GM18507 (cell line): ENCODE measurements around the gene UBE3A.
A peak's percentile ranks its signal among the peaks of the same experiment; 100 is the strongest.
"Not testable (repeated sequence)": the region's sequence is repeated elsewhere in the genome, so short reads cannot be mapped to it uniquely, and the experiment has no call there.

Experiments
- DNase-seq: peaks from one replicate; pipeline ENCODE4 v3.0.0; 2011; ENCODE audit warnings: low read depth; ENCODE audit not compliant: insufficient read length; ENCODE audit errors: extremely low spot score
- FAIRE-seq: peaks from 2 replicates; lab custom pipeline; 2011; peaks lifted over from hg19 to GRCh38; lab: Jason Lieb, UNC

The UBE3A gene

DNA sequence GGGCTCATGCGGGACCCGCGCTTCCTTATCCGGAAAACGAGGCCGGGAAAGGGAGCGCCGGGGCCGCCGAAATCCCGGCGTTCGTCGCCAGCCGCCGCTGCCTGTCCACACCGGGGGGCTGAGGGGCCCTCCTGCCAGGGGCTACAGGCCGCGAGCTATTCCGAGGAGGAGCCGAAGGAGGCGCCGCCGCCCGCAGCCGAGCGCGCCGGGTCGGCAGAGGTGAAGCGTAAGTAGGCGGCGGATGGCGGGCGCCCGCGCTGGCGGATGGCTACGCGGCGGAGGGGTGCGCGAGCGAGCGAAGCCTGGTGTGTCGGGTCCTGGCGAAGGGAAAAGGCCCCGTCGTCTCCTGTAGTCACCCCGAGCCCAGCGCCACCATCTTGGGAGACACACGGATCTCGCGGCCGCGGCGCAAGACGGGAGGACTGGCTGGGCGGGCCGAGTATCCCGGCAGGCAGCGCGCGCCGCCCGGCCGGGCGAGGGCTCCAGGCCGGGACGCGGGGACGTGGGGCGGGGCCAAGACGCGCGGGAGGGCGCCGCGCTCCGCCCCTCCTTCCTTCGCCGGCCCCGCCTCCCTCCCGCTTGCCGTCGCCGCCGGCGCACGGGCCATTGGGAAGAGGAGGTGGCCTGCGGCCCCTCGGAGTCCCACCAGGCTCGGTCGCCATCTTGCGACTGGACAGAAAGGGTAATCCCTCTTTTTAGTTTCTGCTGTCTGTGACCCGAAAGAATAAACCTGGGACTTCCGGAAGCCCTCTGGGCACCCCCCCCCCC is at the start of gene UBE3A:
TSS of gene UBE3A (minus strand) at position 424 of the 768 bp plus-strand sequence. CDS start 29,917 bp downstream, outside the sequence.
- peak; percentile 75 for DNase-seq
- FAIRE-seq, result peak; percentile 97

- DNase-seq, result no peak
- no peak for FAIRE-seq
These were observed 48.5 kb upstream of the UBE3A start for GRCh38 chr15:25487226-25487884.

DNA sequence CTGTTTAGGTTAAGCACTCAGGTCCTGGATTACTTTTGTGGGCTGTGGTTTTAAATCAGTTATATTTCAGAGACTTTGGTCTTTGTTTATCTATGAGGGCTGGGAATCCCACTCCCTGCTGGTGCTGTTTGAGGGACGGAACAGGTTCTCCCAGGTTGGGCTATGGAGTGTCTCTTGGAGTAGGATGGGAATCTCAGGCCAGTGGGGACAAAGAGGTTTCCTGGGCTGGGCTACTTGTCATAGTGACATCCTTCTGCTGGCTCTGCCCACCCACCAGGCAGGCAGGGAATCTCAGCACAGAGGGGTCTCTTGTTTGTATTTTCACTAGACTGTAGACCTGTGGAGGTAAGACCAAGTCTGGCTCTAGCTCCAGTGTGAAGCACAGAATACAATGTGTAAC is 47.2 kb upstream of the UBE3A start:
- FAIRE-seq, result no peak

DNA sequence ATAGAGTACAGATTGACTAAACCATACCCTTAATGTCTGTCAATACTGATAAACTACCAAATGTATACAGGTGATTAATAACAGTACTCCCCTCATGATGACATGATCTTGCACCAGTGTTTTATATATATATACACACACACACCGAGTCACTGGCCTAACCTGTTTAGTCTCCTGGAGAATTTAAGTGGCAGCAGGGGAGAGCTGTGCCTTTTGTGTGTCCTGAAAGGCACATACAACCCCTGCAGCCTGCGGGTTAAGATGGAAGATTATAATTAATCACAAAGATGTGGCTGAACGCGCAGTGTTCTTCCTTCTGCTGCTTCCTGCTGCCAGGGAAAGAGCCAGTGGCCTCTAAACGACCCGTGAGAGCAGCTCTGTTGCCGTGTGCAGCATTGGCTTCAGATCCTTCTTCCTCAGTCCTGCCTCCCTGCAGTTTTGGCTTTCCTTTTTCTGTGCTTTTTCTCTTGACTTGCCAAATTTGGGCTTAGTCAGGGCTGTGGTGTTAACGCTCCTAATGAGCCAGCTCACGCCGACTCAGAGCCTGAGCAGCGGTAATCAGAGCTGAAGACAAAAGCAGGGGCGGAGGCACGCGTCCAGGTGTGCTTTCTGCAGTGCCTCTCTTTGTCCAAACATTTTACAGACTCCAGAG is 42.5 kb upstream of the UBE3A start:
- no peak for DNase-seq
- no peak for FAIRE-seq

More for the DNA sequence above, 47.2 kb upstream of the UBE3A start:
- DNase-seq, result no peak

- DNase-seq (no peak), FAIRE-seq (no peak)
These were observed 39.5 kb upstream of the UBE3A start for GRCh38 chr15:25478313-25478712.

GRCh38 chr15:25477816-25478215 is 39.0 kb upstream of the UBE3A start:
- FAIRE-seq (no peak), DNase-seq (no peak)

GRCh38 chr15:25474251-25474650 is 35.4 kb upstream of the UBE3A start:
- no peak for FAIRE-seq

DNA sequence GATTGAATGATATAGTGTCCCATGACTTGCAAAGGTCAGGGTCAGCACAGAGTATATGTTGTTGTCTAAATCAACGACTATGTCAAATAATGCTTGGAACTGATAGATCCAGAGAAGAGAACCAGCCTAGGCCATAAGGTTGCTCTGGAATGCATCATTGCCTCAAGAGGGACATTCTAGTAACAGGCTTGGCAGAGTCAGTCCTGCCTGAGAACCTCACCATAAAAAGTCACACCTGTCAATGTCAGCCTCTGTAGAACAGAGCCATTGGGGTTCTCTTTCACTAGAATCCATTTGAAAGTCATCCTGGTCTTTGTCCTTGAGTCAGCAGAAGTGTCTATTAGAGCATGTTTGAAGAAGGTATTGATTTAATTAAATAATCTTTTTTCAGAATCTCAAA is 31.4 kb upstream of the UBE3A start:
- FAIRE-seq (no peak), DNase-seq (no peak)

More at GRCh38 chr15:25474251-25474650, 35.4 kb upstream of the UBE3A start:
- DNase-seq, result no peak

DNA sequence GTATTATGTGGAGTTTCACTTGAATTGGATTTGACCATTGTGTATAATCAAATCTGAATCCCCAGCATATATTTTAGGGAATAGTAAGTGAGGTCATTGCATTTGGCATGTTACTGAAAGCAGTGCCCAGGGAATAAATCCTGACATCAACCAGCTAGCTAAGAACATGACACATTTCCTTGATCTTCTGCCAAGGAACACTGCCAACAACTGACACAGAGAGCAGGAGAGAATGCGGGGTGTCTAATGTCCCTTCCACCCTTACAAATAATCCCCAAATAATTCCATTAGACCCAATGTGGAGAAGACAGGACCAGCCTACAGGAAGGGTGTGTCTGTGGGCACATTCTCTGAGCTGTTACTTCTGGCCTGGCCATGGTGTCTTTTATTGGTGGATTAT is 30.6 kb upstream of the UBE3A start:
- DNase-seq (no peak), FAIRE-seq (no peak)

- no peak for DNase-seq
- no peak for FAIRE-seq
These were observed 29.8 kb upstream of the UBE3A start for GRCh38 chr15:25468611-25469010.

DNA sequence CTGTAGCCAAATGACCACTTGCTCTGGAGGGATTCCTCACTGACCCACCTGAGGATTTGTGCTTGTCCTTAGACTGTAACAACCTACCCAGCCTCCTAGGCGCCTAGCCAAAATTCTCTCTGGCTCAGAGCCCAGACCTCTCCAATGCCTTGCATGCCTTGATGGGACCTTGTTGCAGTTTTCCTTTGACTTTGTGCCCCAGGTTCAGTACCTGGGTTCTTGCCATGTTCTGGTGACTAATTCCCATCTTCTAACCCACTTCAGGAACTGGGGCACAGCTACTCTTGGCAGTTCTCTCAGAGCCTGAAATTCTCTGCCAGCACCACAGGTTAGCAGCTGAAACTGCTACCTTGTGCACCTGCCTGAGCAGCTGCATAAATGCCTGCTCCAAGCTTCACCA is 27.0 kb upstream of the UBE3A start:
- FAIRE-seq (no peak), DNase-seq (no peak)

DNA sequence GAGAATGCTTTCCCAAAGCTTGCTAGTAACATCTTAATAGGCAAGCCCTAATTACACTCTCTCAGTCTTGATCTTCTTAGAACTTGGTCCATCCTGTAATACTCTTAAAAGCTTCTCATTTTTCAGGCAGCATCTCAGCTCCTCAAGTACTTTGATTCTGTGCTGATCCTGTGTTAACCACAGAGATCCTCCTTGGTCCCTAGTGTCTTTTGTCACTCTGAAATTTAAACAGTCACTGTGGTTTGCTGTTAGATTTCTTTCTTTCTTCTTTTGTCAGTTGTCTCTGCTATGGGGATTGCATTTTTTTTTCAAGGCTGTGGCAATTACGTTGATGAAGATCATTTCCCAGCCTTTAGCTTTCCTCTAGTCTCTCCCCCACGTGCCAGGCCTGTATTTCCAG is 26.0 kb upstream of the UBE3A start:
- FAIRE-seq, result no peak

GRCh38 chr15:25464383-25464782 is 25.6 kb upstream of the UBE3A start:
- no peak for FAIRE-seq
- no peak for DNase-seq

More for the DNA sequence above, 26.0 kb upstream of the UBE3A start:
- DNase-seq, result no peak

DNA sequence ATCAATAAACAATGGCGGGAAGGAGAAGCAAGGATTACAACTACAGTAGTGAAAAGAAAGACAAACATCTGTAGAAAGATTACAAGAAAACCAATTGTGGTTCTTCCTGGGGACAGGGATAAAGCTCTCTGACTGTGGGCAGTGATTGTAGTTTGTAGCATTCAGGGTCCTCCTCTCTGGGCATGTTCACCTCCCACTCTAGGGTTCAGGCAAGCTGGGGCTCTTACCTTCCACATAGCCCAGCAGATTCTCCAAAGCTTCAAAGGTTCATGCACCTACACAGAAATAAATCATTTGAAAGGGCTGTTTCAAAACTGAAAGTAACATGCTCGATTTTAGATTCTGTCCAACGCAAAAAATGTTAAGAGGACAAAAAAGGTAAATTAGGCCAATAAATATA is 17.4 kb upstream of the UBE3A start:
- FAIRE-seq (no peak), DNase-seq (no peak)

DNA sequence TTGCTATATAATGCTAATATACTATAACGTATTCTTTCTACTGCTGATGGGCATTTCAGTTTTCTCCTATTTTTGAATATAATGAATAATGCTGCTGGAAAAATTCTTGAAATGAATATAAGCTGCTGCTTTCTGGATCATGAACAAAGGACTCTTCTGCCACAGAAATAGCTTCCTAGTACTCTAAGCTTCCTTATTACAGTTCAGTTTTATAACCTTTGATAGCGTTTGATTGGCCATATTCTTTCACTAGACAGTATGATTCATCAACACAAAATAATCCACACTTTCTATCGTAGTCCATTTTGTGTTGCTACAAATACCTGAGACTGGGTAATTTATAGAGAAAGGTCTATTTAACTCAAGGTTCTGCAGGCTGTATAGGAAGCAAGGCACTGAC is 16.4 kb upstream of the UBE3A start:
- no peak for FAIRE-seq
- no peak for DNase-seq

GRCh38 chr15:25454771-25455170 is 15.9 kb upstream of the UBE3A start:
- no peak for DNase-seq
- no peak for FAIRE-seq

- DNase-seq, FAIRE-seq: not testable (repeated sequence)
These were observed 14.4 kb upstream of the UBE3A start for GRCh38 chr15:25453246-25453645.

GRCh38 chr15:25451501-25451900 is 12.7 kb upstream of the UBE3A start:
- DNase-seq, result no peak
- no peak for FAIRE-seq

DNA sequence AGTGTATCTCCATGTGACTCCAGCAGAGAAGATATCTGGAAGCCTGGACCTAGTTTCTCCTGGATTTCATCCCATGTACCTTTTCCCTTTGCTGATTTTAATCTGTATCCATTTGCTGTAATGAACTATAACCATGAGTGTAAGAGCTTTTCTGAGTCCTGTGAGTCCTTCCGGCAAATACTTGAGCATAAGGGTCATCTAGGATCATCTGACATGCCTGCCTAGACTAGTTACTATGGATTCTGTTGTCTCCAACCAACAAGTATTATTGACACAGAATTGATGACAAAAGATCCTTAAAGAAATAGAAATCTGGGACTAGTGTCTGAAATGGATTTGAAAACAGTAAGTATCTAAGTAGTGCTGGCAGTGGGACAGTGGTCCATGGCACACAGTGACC is 11.3 kb upstream of the UBE3A start:
- no peak for FAIRE-seq
- no peak for DNase-seq

DNA sequence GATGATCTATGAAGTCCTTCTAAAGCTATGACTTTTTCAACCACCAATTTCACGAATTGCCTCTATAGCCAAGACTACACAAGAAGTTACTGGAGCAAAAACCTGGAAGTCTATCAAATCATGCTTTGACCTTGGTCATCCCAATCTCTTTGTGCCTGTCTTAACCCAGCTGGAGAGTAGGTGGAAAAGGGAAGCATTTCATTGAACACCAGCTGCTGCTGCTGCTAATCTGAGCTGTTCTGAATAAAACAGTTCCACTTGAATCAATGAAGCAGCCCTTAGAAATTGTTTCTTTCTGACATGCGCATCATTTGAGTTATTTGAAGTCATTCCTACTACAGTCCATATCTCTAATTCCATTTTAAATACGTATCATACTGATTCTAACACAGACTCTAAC is 7.3 kb upstream of the UBE3A start:
- FAIRE-seq, result no peak
- DNase-seq, result no peak

DNA sequence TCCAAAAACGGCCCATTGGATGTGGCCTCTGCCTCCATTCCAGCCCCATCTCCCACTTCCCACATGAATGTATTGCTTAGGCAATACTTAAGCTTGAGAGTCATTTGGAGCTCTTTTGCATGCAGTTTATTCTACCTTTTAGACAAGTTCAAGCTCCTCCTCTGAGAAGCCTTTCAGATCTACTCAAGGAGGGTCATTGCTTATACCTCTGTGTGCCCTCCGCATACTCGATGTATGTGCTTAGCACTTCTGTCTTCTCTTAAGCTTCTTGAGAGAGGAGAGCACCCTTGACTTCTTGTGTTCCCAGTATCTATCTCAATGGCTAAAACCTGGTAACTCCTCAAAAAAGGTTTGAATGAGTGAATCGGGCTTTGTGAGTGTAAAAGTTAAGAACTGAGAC is 6.6 kb upstream of the UBE3A start:
- DNase-seq (no peak), FAIRE-seq (no peak)
